K562 (cell line): ENCODE results near the gene XRCC3. TPM values are rescaled to one million over a fixed set of nuclear protein-coding genes. Genes with fewer than 3 reads are reported as not detected.

Experiments used
- PTBP1 ChIP-seq: fragments of 200-400 bp; formaldehyde crosslinking; IDR thresholded peaks from 2 replicates; pipeline ENCODE4 v1.6.1; 2017; ENCODE audit warnings: low read depth, low read length
- ZNF232 ChIP-seq: sonication (generic); formaldehyde crosslinking; IDR thresholded peaks from 2 replicates; pipeline ENCODE4 v1.8.0; 2022; ENCODE audit warnings: mild to moderate bottlenecking, missing genetic modification reagents
- polyA plus RNA-seq, 8 experiments: library from polyadenylated mRNA; depleted of rRNA in 4 of 8; stranded (reverse) in 5 of 8; unstranded in 3 of 8; fragments of >200 nt; fragmentation: Nextera tagmentation in 2 of 8; fragmentation: Illumina TruSeq in 1 of 8; extraction: Ambion mirVana in 2 of 8; extraction: Trizol in 1 of 8; gene quantifications; 2 replicates each; pipeline versions ENCODE4 v1.2.1 to v1.2.3, GENCODE V29; 2011 to 2014; ENCODE audit warnings: inconsistent platforms in 1 of 8, missing spikeins in 1 of 8
- total RNA-seq, 7 experiments: library from RNA; depleted of rRNA in 6 of 7; stranded (reverse); fragments of >200 nt in 6 of 7; fragmentation: Illumina TruSeq in 2 of 7; extraction: Trizol in 2 of 7; gene quantifications; 2 replicates each; pipeline versions ENCODE4 v1.2.1 to v1.2.3, GENCODE V29; 2011 to 2021; ENCODE audit warnings: low replicate concordance in 1 of 7
- TF ChIP-seq, protein P1 (sequence below): fragments of 200-600 bp; sonication (generic); IDR thresholded peaks from one replicate; pipeline ENCODE4 v1.6.1; 2012; ENCODE audit warnings: mild to moderate bottlenecking, low read depth, low read length, inconsistent platforms

The XRCC3 gene
- total and polyA plus RNA-seq, 9 of the 15 experiments (the other 6 are each of a cell fraction or from before 2014, with no cell fraction given), result 0.34 to 59.3 (median 30.3) TPM

DNA sequence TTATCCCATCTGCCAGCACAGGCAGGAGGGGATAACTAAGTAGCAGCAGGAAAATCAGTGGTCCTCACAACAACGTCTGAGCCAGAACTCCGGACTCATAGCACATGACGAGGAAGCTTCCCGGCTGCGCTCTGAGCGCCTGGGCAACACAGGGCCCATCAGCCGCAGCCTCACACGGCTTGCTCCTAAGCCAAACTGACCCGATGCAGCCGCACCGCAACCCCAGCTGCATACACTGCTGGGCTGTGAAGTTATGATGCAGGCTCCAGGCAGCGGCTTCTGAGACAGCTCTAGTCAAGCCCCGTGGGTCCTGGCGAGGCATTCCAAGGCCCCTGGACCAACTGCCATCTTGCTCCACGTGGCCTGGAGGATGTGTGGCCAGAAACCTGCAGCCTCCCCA lies 28.4 kb upstream of the XRCC3 start (continued):
- TF ChIP-seq, protein P1, sequence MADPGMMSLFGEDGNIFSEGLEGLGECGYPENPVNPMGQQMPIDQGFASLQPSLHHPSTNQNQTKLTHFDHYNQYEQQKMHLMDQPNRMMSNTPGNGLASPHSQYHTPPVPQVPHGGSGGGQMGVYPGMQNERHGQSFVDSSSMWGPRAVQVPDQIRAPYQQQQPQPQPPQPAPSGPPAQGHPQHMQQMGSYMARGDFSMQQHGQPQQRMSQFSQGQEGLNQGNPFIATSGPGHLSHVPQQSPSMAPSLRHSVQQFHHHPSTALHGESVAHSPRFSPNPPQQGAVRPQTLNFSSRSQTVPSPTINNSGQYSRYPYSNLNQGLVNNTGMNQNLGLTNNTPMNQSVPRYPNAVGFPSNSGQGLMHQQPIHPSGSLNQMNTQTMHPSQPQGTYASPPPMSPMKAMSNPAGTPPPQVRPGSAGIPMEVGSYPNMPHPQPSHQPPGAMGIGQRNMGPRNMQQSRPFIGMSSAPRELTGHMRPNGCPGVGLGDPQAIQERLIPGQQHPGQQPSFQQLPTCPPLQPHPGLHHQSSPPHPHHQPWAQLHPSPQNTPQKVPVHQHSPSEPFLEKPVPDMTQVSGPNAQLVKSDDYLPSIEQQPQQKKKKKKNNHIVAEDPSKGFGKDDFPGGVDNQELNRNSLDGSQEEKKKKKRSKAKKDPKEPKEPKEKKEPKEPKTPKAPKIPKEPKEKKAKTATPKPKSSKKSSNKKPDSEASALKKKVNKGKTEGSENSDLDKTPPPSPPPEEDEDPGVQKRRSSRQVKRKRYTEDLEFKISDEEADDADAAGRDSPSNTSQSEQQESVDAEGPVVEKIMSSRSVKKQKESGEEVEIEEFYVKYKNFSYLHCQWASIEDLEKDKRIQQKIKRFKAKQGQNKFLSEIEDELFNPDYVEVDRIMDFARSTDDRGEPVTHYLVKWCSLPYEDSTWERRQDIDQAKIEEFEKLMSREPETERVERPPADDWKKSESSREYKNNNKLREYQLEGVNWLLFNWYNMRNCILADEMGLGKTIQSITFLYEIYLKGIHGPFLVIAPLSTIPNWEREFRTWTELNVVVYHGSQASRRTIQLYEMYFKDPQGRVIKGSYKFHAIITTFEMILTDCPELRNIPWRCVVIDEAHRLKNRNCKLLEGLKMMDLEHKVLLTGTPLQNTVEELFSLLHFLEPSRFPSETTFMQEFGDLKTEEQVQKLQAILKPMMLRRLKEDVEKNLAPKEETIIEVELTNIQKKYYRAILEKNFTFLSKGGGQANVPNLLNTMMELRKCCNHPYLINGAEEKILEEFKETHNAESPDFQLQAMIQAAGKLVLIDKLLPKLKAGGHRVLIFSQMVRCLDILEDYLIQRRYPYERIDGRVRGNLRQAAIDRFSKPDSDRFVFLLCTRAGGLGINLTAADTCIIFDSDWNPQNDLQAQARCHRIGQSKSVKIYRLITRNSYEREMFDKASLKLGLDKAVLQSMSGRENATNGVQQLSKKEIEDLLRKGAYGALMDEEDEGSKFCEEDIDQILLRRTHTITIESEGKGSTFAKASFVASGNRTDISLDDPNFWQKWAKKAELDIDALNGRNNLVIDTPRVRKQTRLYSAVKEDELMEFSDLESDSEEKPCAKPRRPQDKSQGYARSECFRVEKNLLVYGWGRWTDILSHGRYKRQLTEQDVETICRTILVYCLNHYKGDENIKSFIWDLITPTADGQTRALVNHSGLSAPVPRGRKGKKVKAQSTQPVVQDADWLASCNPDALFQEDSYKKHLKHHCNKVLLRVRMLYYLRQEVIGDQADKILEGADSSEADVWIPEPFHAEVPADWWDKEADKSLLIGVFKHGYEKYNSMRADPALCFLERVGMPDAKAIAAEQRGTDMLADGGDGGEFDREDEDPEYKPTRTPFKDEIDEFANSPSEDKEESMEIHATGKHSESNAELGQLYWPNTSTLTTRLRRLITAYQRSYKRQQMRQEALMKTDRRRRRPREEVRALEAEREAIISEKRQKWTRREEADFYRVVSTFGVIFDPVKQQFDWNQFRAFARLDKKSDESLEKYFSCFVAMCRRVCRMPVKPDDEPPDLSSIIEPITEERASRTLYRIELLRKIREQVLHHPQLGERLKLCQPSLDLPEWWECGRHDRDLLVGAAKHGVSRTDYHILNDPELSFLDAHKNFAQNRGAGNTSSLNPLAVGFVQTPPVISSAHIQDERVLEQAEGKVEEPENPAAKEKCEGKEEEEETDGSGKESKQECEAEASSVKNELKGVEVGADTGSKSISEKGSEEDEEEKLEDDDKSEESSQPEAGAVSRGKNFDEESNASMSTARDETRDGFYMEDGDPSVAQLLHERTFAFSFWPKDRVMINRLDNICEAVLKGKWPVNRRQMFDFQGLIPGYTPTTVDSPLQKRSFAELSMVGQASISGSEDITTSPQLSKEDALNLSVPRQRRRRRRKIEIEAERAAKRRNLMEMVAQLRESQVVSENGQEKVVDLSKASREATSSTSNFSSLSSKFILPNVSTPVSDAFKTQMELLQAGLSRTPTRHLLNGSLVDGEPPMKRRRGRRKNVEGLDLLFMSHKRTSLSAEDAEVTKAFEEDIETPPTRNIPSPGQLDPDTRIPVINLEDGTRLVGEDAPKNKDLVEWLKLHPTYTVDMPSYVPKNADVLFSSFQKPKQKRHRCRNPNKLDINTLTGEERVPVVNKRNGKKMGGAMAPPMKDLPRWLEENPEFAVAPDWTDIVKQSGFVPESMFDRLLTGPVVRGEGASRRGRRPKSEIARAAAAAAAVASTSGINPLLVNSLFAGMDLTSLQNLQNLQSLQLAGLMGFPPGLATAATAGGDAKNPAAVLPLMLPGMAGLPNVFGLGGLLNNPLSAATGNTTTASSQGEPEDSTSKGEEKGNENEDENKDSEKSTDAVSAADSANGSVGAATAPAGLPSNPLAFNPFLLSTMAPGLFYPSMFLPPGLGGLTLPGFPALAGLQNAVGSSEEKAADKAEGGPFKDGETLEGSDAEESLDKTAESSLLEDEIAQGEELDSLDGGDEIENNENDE, result no peak
- TF ChIP-seq PTBP1, result no peak
- no peak for TF ChIP-seq ZNF232 (CRISPR knock-in tag)
